ENCODE data around the gene LRRFIP1.

- TF ChIP-seq CTCF (IDR thresholded peaks at IDR 0.05 in 8 of 11, conservative IDR thresholded peaks at IDR 0.05 in 3 of 11) (no peak), POLR2AphosphoS5 (IDR thresholded peaks at IDR 0.05) (no peak), POLR2A (IDR thresholded peaks at IDR 0.05) (no peak)
These were observed 171.1 kb downstream of the LRRFIP1 start, which contains the start of gene RBM44 for GRCh38 chr2:237798236-237799059.

All from spleen (tissue), 7 donors.